Measurements from ENCODE around the gene EIF1. TPM values are rescaled to one million over a fixed set of nuclear protein-coding genes. Genes with fewer than 3 reads are reported as not detected.

EIF1 gene
- 1,199 to 1,525 TPM (median 1,311 TPM) in 5 replicates for total RNA-seq (2022; extraction: Qiagen RNA extraction)

GRCh38 chr17:41688641-41689496, at the start of gene EIF1:
Gene EIF1, plus strand, starts transcription at chr17:41688885. Its CDS starts 154 bp downstream, at chr17:41689039.

DNA sequence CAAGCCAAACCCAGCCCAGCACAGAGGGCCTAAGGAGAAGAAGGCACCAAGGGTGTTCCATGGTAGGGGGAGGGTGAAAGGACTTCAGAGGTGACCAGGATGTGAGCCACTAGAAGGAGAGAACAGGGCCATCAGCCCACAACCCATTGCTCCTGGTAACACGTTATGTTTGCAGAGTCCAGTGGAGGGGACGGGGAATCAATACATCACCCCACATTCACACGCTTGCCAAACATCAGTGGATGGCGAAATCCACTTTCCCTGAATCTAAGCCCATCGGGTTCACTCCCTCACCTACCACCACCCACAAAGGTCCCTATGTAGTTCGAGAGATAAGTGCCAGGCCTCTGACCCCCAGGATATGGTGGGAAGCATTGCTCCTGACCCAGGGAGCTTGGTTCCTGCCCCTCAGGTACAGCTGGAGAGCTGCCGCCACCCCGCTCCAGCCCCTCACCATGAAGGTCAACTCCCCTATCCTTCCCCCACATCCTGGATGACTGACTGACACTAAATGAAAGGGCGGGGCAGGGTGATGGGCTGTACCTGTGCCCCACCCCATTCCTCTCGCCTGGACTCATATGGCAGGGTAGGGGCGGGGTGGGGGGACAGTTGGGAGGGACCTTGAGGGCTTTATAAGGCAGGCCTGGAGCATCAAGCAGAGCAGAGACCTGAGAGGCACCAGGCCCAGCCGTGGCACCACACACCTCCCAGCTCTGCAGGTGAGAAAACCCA, 23.1 kb downstream of the EIF1 start, which contains the start of gene GAST:
TSS of gene GAST (plus strand) at position 663 of the 732 bp plus-strand sequence. CDS start 3,106 bp downstream, outside the sequence.

GRCh38 chr17:41734139-41734948, 45.7 kb downstream of the EIF1 start, which contains the start of gene HAP1:
Gene HAP1, minus strand, starts transcription at chr17:41734643. Its CDS starts 9 bp downstream, at chr17:41734634.

Other genes with a start within 250 kb of the EIF1 start
- gene KRT38, start 247.9 kb upstream of the EIF1 start, total RNA-seq (2022; extraction: Qiagen RNA extraction) = 0.03 TPM in 1 of 5 replicates, not detected in the others
- 0.06 to 0.09 TPM (median 0.08 TPM) in 3 of 5 replicates, not detected in the others for gene KRT32, start 221.5 kb upstream of the EIF1 start, total RNA-seq (2022; extraction: Qiagen RNA extraction)
- not detected in 5 replicates for gene KRT35, start 207.7 kb upstream of the EIF1 start, total RNA-seq (2022; extraction: Qiagen RNA extraction)
- 0.05 TPM in 1 of 5 replicates, not detected in the others for gene KRT36, start 199.0 kb upstream of the EIF1 start, total RNA-seq (2022; extraction: Qiagen RNA extraction)
- 0.10 to 0.35 TPM (median 0.26 TPM) in 4 of 5 replicates, not detected in the other for gene KRT13, start 183.3 kb upstream of the EIF1 start, total RNA-seq (2022; extraction: Qiagen RNA extraction)
- 2.3 to 3.5 TPM (median 2.5 TPM) in 5 replicates for gene KRT15, start 170.0 kb upstream of the EIF1 start, total RNA-seq (2022; extraction: Qiagen RNA extraction)
- 38.8 to 54.9 TPM (median 45.7 TPM) in 5 replicates for gene KRT19, start 160.6 kb upstream of the EIF1 start, total RNA-seq (2022; extraction: Qiagen RNA extraction)
- gene KRT9, start 116.8 kb upstream of the EIF1 start, total RNA-seq (2022; extraction: Qiagen RNA extraction) = not detected in 5 replicates
- 0.07 to 0.11 TPM (median 0.08 TPM) in 4 of 5 replicates, not detected in the other for gene KRT14, start 102.0 kb upstream of the EIF1 start, total RNA-seq (2022; extraction: Qiagen RNA extraction)
- 0.94 to 1.6 TPM (median 1.6 TPM) in 5 replicates for gene KRT16, start 76.1 kb upstream of the EIF1 start, total RNA-seq (2022; extraction: Qiagen RNA extraction)
- 0.66 to 1.3 TPM (median 1.00 TPM) in 5 replicates for gene KRT17, start 64.3 kb upstream of the EIF1 start, total RNA-seq (2022; extraction: Qiagen RNA extraction)
- gene GAST, start 23.4 kb downstream of the EIF1 start, total RNA-seq (2022; extraction: Qiagen RNA extraction) = 0.17 TPM in 1 of 5 replicates, not detected in the others
- gene HAP1, start 45.8 kb downstream of the EIF1 start, total RNA-seq (2022; extraction: Qiagen RNA extraction) = 1.0 to 1.3 TPM (median 1.2 TPM) in 5 replicates
- gene JUP, start 97.8 kb downstream of the EIF1 start, total RNA-seq (2022; extraction: Qiagen RNA extraction) = 92.8 to 122 TPM (median 113 TPM) in 5 replicates
- 27.4 to 35.1 TPM (median 32.8 TPM) in 5 replicates for gene P3H4, start 123.1 kb downstream of the EIF1 start, total RNA-seq (2022; extraction: Qiagen RNA extraction)
- gene FKBP10, start 124.1 kb downstream of the EIF1 start, total RNA-seq (2022; extraction: Qiagen RNA extraction) = 85.2 to 104 TPM (median 96.6 TPM) in 5 replicates
- gene NT5C3B, start 147.3 kb downstream of the EIF1 start, total RNA-seq (2022; extraction: Qiagen RNA extraction) = 98.7 to 110 TPM (median 105 TPM) in 5 replicates
- gene KLHL10, start 148.9 kb downstream of the EIF1 start, total RNA-seq (2022; extraction: Qiagen RNA extraction) = 0.05 to 0.08 TPM in 2 of 5 replicates, not detected in the others
- gene KLHL11, start 176.5 kb downstream of the EIF1 start, total RNA-seq (2022; extraction: Qiagen RNA extraction) = 2.3 to 4.3 TPM (median 2.4 TPM) in 5 replicates
- 228 to 291 TPM (median 250 TPM) in 5 replicates for gene ACLY, start 230.1 kb downstream of the EIF1 start, total RNA-seq (2022; extraction: Qiagen RNA extraction)
- 1.1 to 1.6 TPM (median 1.2 TPM) in 5 replicates for gene ODAD4, start 241.7 kb downstream of the EIF1 start, total RNA-seq (2022; extraction: Qiagen RNA extraction)

Data from A549 treated with AZD2906 at 1 μM for 4 hours (cell line).